K562 (cell line): ENCODE data around the gene FANCD2OS. TPM values are rescaled to one million over a fixed set of nuclear protein-coding genes. Genes with fewer than 3 reads are reported as not detected.

Experiments used
- C11orf30 ChIP-seq: fragments of 450-650 bp; IDR thresholded peaks from 2 replicates; pipeline ENCODE4 v1.6.1; 2016; ENCODE audit warnings: low read depth, mild to moderate bottlenecking
- CREBBP ChIP-seq: IDR thresholded peaks from one replicate; pipeline ENCODE4 v1.6.1; 2012; ENCODE audit warnings: low read depth, mild to moderate bottlenecking, control low read depth, inconsistent platforms, low read length
- DACH1 ChIP-seq: fragments of 450-650 bp; IDR thresholded peaks from 2 replicates; pipeline ENCODE4 v1.6.1; 2018; ENCODE audit not compliant: partially characterized antibody
- ESRRA ChIP-seq: fragments of 450-650 bp; IDR thresholded peaks from 2 replicates; pipeline ENCODE4 v1.6.1; 2014; ENCODE audit warnings: low read depth, mild to moderate bottlenecking, moderate library complexity, borderline replicate concordance
- HINFP ChIP-seq: fragments of 450-650 bp; conservative IDR thresholded peaks from 2 replicates; pipeline ENCODE4 v1.6.1; 2016; ENCODE audit warnings: missing genetic modification characterization, low read depth, mild to moderate bottlenecking, control low read depth, missing compliant biosample characterization
- HNRNPH1 ChIP-seq: fragments of 200-400 bp; formaldehyde crosslinking; optimal IDR thresholded peaks from 2 replicates; pipeline ENCODE3; 2017; ENCODE audit warnings: low read depth, mild to moderate bottlenecking, low read length, moderate library complexity
- NFATC3 ChIP-seq: fragments of 450-650 bp; IDR thresholded peaks from 2 replicates; pipeline ENCODE4 v1.6.1; 2017; ENCODE audit warnings: mild to moderate bottlenecking
- PKNOX1 ChIP-seq: fragments of 450-650 bp; IDR thresholded peaks from 2 replicates; pipeline ENCODE4 v1.6.1; 2016
- PTBP1 ChIP-seq: fragments of 200-400 bp; formaldehyde crosslinking; IDR thresholded peaks from 2 replicates; pipeline ENCODE4 v1.6.1; 2017; ENCODE audit warnings: low read depth, low read length
- THAP12 ChIP-seq: fragments of 250-450 bp; sonication (Bioruptor Pico); IDR thresholded peaks from 2 replicates; pipeline ENCODE4 v1.9.0; 2021; ENCODE audit warnings: mild to moderate bottlenecking, inconsistent platforms
- VEZF1 ChIP-seq: fragments of 200-800 bp; sonication (Bioruptor generic); IDR thresholded peaks from 2 replicates; pipeline ENCODE4 v1.6.1; 2017; ENCODE audit warnings: missing genetic modification characterization, missing compliant biosample characterization
- ZBTB40 ChIP-seq, 2 experiments: fragments of 450-650 bp in 1 of 2; sonication (generic) in 1 of 2; formaldehyde crosslinking in 1 of 2; IDR thresholded peaks; 2 replicates each; pipeline versions ENCODE4 v1.7.1 to v1.9.0; 2016 to 2022; ENCODE audit warnings: inconsistent platforms in 1 of 2, mild to moderate bottlenecking in 1 of 2, missing genetic modification reagents in 1 of 2
- polyA plus RNA-seq, 8 experiments: library from polyadenylated mRNA; depleted of rRNA in 4 of 8; stranded (reverse) in 5 of 8; unstranded in 3 of 8; fragments of >200 nt; fragmentation: Nextera tagmentation in 2 of 8; fragmentation: Illumina TruSeq in 1 of 8; extraction: Ambion mirVana in 2 of 8; extraction: Trizol in 1 of 8; gene quantifications; 2 replicates each; pipeline versions ENCODE4 v1.2.1 to v1.2.3, GENCODE V29; 2011 to 2014; ENCODE audit warnings: inconsistent platforms in 1 of 8, missing spikeins in 1 of 8
- total RNA-seq, 7 experiments: library from RNA; depleted of rRNA in 6 of 7; stranded (reverse); fragments of >200 nt in 6 of 7; fragmentation: Illumina TruSeq in 2 of 7; extraction: Trizol in 2 of 7; gene quantifications; 2 replicates each; pipeline versions ENCODE4 v1.2.1 to v1.2.3, GENCODE V29; 2011 to 2021; ENCODE audit warnings: low replicate concordance in 1 of 7

FANCD2OS gene
- total and polyA plus RNA-seq, 9 of the 15 experiments (the other 6 are each of a cell fraction or from before 2014, with no cell fraction given) = not detected

- no peak for TF ChIP-seq DACH1
- TF ChIP-seq HINFP (tag) = no peak
- TF ChIP-seq VEZF1 (CRISPR knock-in tag) = peak; percentile 21; the same call in 1 of the 2 replicates
- TF ChIP-seq CREBBP = no peak
- 0 out of 2 replicates have a peak, but pooled peaks have one; percentile 29 for TF ChIP-seq THAP12 (CRISPR knock-in tag)
- TF ChIP-seq PTBP1 = no peak
- no peak for TF ChIP-seq HNRNPH1
- no peak for TF ChIP-seq NFATC3
- TF ChIP-seq ZBTB40 (IDR thresholded peaks at IDR 0.05) = peak; percentile 45; the same call in 1 of the 2 replicates
- no peak for TF ChIP-seq ZBTB40 (CRISPR knock-in tag; IDR thresholded peaks at IDR 0.05)
- TF ChIP-seq ESRRA = no peak
- TF ChIP-seq PKNOX1 = no peak; the same call in 1 of the 2 replicates
- TF ChIP-seq C11orf30 = no peak
Measured at GRCh38 chr3:10116138-10116460, 8.0 kb upstream of the FANCD2OS start (continued).
